Parathyroid adenoma (tissue), 2 donors: Measurements from ENCODE around the gene ACOT7.

Experiments
- H2AFZ ChIP-seq: fragments of 300-600 bp; sonication (generic); one replicate; pipeline ENCODE4 v1.7.0; 2017; ENCODE audit warnings: antibody characterized with exemption, mild to moderate bottlenecking
- H3K27ac ChIP-seq: fragments of 300-600 bp; sonication (generic); one replicate; pipeline ENCODE4 v1.7.0; 2017
- H3K27me3 ChIP-seq: fragments of 300-600 bp; sonication (generic); one replicate; pipeline ENCODE4 v1.7.0; 2017; ENCODE audit warnings: low read length; ENCODE audit not compliant: control insufficient read depth, insufficient read depth
- H3K36me3 ChIP-seq: fragments of 300-600 bp; sonication (generic); one replicate; pipeline ENCODE4 v1.7.0; 2017; ENCODE audit warnings: low read length; ENCODE audit not compliant: control insufficient read depth, insufficient read depth
- H3K4me1 ChIP-seq: fragments of 300-600 bp; sonication (generic); one replicate; pipeline ENCODE4 v1.7.0; 2017; ENCODE audit warnings: control low read depth
- H3K4me2 ChIP-seq: fragments of 300-600 bp; sonication (generic); one replicate; pipeline ENCODE4 v1.7.0; 2017; ENCODE audit warnings: low read length
- H3K4me3 ChIP-seq: fragments of 300-600 bp; sonication (generic); one replicate; pipeline ENCODE4 v1.7.0; 2017; ENCODE audit warnings: low read depth, low read length
- H3K79me2 ChIP-seq: fragments of 300-600 bp; sonication (generic); one replicate; pipeline ENCODE4 v1.7.0; 2017; ENCODE audit warnings: control low read depth
- H3K9ac ChIP-seq: fragments of 300-600 bp; sonication (generic); one replicate; pipeline ENCODE4 v1.7.0; 2017; ENCODE audit warnings: mild to moderate bottlenecking
- H3K9me3 ChIP-seq: fragments of 300-600 bp; sonication (generic); one replicate; pipeline ENCODE4 v1.7.0; 2017; ENCODE audit warnings: low read length; ENCODE audit not compliant: control insufficient read depth
- CTCF ChIP-seq: fragments of 300-600 bp; sonication (generic); IDR thresholded peaks from one replicate; pipeline ENCODE4 v1.7.0; 2017; ENCODE audit warnings: antibody characterized with exemption, mild to moderate bottlenecking
- donor health status: primary hyperparathyroidism.

ACOT7 gene

GRCh38 chr1:6292102-6292501 is 101.5 kb downstream of the ACOT7 start:
- H3K79me2 ChIP-seq = no peaks in the 10 kb centered on the region
- H3K36me3 ChIP-seq = no peaks in the 10 kb centered on the region
- no peak overlapping the region for H3K27ac ChIP-seq
- H3K27me3 ChIP-seq = no peaks in the 10 kb centered on the region
- no peak overlapping the region for H3K9ac ChIP-seq
- no peak overlapping the region for H2AFZ ChIP-seq
- H3K4me3 ChIP-seq = no peak overlapping the region
- no peaks in the 10 kb centered on the region for H3K9me3 ChIP-seq
- no peak overlapping the region for H3K4me2 ChIP-seq
- H3K4me1 ChIP-seq = no peaks in the 10 kb centered on the region
- TF ChIP-seq CTCF = no peak

- no peak overlapping the region for H3K9ac ChIP-seq
- no peak overlapping the region for H3K27ac ChIP-seq
- no peaks in the 10 kb centered on the region for H3K36me3 ChIP-seq
- no peak overlapping the region for H3K4me3 ChIP-seq
- H3K79me2 ChIP-seq = no peaks in the 10 kb centered on the region
- H3K27me3 ChIP-seq = no peaks in the 10 kb centered on the region
- no peak for TF ChIP-seq CTCF
- no peak overlapping the region for H2AFZ ChIP-seq
- no peak overlapping the region for H3K4me2 ChIP-seq
- peaks cover 3% of the 10 kb centered on the region for H3K4me1 ChIP-seq
- no peaks in the 10 kb centered on the region for H3K9me3 ChIP-seq
Measured at GRCh38 chr1:6288665-6289064, 104.9 kb downstream of the ACOT7 start.

GRCh38 chr1:6288026-6288425 is 105.5 kb downstream of the ACOT7 start:
- Histone ChIP-seq H3K27ac (no peak overlapping the region), H3K27me3 (no peaks in the 10 kb centered on the region), H3K79me2 (no peaks in the 10 kb centered on the region), H2AFZ (no peak overlapping the region), H3K9me3 (no peaks in the 10 kb centered on the region), H3K4me1 (peaks cover 3% of the 10 kb centered on the region), H3K4me2 (no peak overlapping the region), H3K36me3 (no peaks in the 10 kb centered on the region), H3K9ac (no peak overlapping the region), H3K4me3 (no peak overlapping the region)
- TF ChIP-seq CTCF = no peak

GRCh38 chr1:6287431-6287886 is 106.1 kb downstream of the ACOT7 start:
- Histone ChIP-seq H3K79me2 (no peaks in the 10 kb centered on the region), H3K4me3 (no peak overlapping the region), H2AFZ (no peak overlapping the region), H3K4me1 (peaks cover 3% of the 10 kb centered on the region), H3K27me3 (no peaks in the 10 kb centered on the region), H3K27ac (no peak overlapping the region), H3K4me2 (no peak overlapping the region), H3K9ac (no peak overlapping the region), H3K36me3 (no peaks in the 10 kb centered on the region), H3K9me3 (no peaks in the 10 kb centered on the region)
- TF ChIP-seq CTCF = no peak

- Histone ChIP-seq H3K27me3 (no peaks in the 10 kb centered on the region), H3K4me1 (peaks cover 3% of the 10 kb centered on the region), H3K9me3 (no peaks in the 10 kb centered on the region), H2AFZ (no peak overlapping the region), H3K36me3 (no peaks in the 10 kb centered on the region), H3K4me2 (no peak overlapping the region), H3K79me2 (no peaks in the 10 kb centered on the region), H3K27ac (no peak overlapping the region), H3K9ac (no peak overlapping the region), H3K4me3 (no peak overlapping the region)
- no peak for TF ChIP-seq CTCF
Measured at GRCh38 chr1:6287029-6287428, 106.5 kb downstream of the ACOT7 start.
